PC-9 (cell line): ENCODE measurements around the gene ATOSB.

Source experiments
- CTCF ChIP-seq: fragments of 200-600 bp; sonication (generic); conservative IDR thresholded peaks from 2 replicates; pipeline ENCODE4 v1.6.1; 2017; ENCODE audit warnings: mixed run types, antibody characterized with exemption, mild to moderate bottlenecking, moderate library complexity
- EZH2 ChIP-seq: fragments of 200-600 bp; sonication (generic); IDR thresholded peaks from 2 replicates; pipeline ENCODE4 v1.8.0; 2017; ENCODE audit warnings: antibody characterized with exemption, low read depth

DNA sequence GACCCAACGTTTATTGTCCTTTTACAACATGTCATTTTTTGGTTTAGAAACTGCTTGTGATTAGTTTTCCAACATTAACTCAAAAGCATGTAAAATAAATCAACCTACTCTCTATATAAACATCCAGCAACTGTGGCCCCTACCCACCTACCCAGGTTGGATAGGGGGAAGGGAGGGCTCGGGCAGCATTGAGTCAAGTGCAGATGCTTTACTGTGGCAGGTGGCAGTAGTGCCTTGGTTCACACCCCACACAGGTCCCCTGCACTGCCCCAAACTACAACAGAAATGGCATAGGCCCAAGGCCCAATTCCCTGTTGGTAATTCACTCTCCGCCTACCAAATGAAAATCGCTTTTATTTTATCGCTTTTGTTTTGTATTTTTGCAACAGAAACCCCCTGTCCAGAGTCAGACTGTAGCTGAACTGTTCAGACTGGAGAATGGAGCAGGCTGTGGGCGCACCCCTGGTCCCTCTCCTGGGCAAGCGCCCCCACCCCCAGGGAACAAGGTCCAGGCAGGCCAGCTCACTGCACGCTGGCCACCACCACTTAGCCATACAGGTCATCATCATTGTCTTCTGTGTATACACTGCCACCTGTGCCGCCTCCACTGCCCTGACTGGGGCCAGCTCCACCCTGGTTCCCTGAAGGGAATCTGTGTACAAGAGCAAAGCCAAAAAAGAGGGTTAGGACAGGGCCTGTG lies 58.9 kb downstream of the ATOSB start:
- no peak for TF ChIP-seq CTCF
- no peak for TF ChIP-seq EZH2
